HEK293T (cell line): ENCODE results near the gene CST8.

ENCODE experiments used
- CTCF ChIA-PET: fragments of 350-600 bp; formaldehyde crosslinking; extraction: SDS; loops from one replicate; lab custom pipeline; 2021; ENCODE audit warnings: antibody characterized with exemption, inconsistent platforms; lab: Yijun Ruan, JAX
- POLR2A ChIA-PET: fragments of 350-600 bp; formaldehyde crosslinking; extraction: SDS; loops from one replicate; lab custom pipeline; 2020; ENCODE audit warnings: antibody characterized with exemption, inconsistent platforms; lab: Yijun Ruan, JAX
- DNase-seq: peaks from one replicate; pipeline ENCODE4 v3.0.0; 2012; ENCODE audit warnings: mixed read lengths; ENCODE audit errors: extremely low spot score
- ARNT ChIP-seq: fragments of 450-650 bp; IDR thresholded peaks from 2 replicates; pipeline ENCODE4 v1.6.1; 2017; ENCODE audit warnings: mild to moderate bottlenecking
- BHLHE40 ChIP-seq: fragments of 450-650 bp; IDR thresholded peaks from 2 replicates; pipeline ENCODE4 v1.6.1; 2016; ENCODE audit warnings: mild to moderate bottlenecking, moderate library complexity, borderline replicate concordance
- CTBP1 ChIP-seq: fragments of 450-650 bp; IDR thresholded peaks from 2 replicates; pipeline ENCODE4 v1.6.1; 2016; ENCODE audit warnings: borderline replicate concordance
- ELF4 ChIP-seq: fragments of 450-650 bp; IDR thresholded peaks from 2 replicates; pipeline ENCODE4 v1.6.1; 2017; ENCODE audit warnings: antibody characterized with exemption
- FOXA1 ChIP-seq: fragments of 450-650 bp; IDR thresholded peaks from 2 replicates; pipeline ENCODE4 v1.6.1; 2016; ENCODE audit warnings: mild to moderate bottlenecking
- FOXK2 ChIP-seq: fragments of 450-650 bp; IDR thresholded peaks from 2 replicates; pipeline ENCODE4 v1.6.1; 2016; ENCODE audit warnings: mild to moderate bottlenecking
- FOXM1 ChIP-seq: fragments of 450-650 bp; IDR thresholded peaks from 2 replicates; pipeline ENCODE4 v1.6.1; 2017; ENCODE audit warnings: mild to moderate bottlenecking, borderline replicate concordance
- HDGF ChIP-seq: fragments of 450-650 bp; IDR thresholded peaks from 2 replicates; pipeline ENCODE4 v1.6.1; 2017; ENCODE audit warnings: antibody characterized with exemption, borderline replicate concordance
- L3MBTL2 ChIP-seq: fragments of 450-650 bp; conservative IDR thresholded peaks from 2 replicates; pipeline ENCODE4 v1.6.1; 2016; ENCODE audit warnings: mild to moderate bottlenecking
- LEF1 ChIP-seq: fragments of 450-650 bp; IDR thresholded peaks from 2 replicates; pipeline ENCODE4 v1.6.1; 2017; ENCODE audit warnings: mild to moderate bottlenecking, borderline replicate concordance
- NFRKB ChIP-seq: fragments of 450-650 bp; IDR thresholded peaks from 2 replicates; pipeline ENCODE4 v1.6.1; 2016; ENCODE audit warnings: mild to moderate bottlenecking, moderate library complexity
- PKNOX1 ChIP-seq: fragments of 450-650 bp; IDR thresholded peaks from 2 replicates; pipeline ENCODE4 v1.6.1; 2016
- SP1 ChIP-seq: fragments of 450-650 bp; IDR thresholded peaks from 2 replicates; pipeline ENCODE4 v1.6.1; 2017
- SUZ12 ChIP-seq: fragments of 450-650 bp; IDR thresholded peaks from 2 replicates; pipeline ENCODE4 v1.6.1; 2016; ENCODE audit warnings: mild to moderate bottlenecking
- TARDBP ChIP-seq: fragments of 450-650 bp; IDR thresholded peaks from 2 replicates; pipeline ENCODE4 v1.6.1; 2016
- ZNF384 ChIP-seq: fragments of 450-650 bp; IDR thresholded peaks from 2 replicates; pipeline ENCODE4 v1.6.1; 2016

The CST8 gene

GRCh38 chr20:23448167-23448566 is 42.8 kb upstream of the CST8 start:
- DNase-seq, result no peak

GRCh38 chr20:23449421-23449820 is 41.5 kb upstream of the CST8 start:
- CTCF ChIA-PET, result no interaction called here
- DNase-seq, result no peak
- no peak for TF ChIP-seq LEF1
- TF ChIP-seq ARNT, result no peak
- TF ChIP-seq NFRKB, result no peak
- no peak for TF ChIP-seq CTBP1
- no peak for TF ChIP-seq HDGF
- TF ChIP-seq ZNF384, result no peak
- TF ChIP-seq ELF4, result no peak
- no peak for TF ChIP-seq TARDBP
- no peak for TF ChIP-seq L3MBTL2
- TF ChIP-seq SUZ12, result no peak
- TF ChIP-seq PKNOX1, result no peak
- TF ChIP-seq SP1, result no peak
- POLR2A ChIA-PET, result interaction anchor here (0.9 kb wide), 1 partner anchor 91 kb away, joined by 3 read pairs; no protein-coding TSS in a partner anchor

More at GRCh38 chr20:23448167-23448566, 42.8 kb upstream of the CST8 start:
- no peak for TF ChIP-seq HDGF
- TF ChIP-seq SP1, result no peak
- no peak for TF ChIP-seq SUZ12
- TF ChIP-seq LEF1, result no peak
- no peak for TF ChIP-seq PKNOX1
- TF ChIP-seq ZNF384, result no peak
- no peak for TF ChIP-seq FOXM1
- no peak for TF ChIP-seq NFRKB
- TF ChIP-seq FOXA1, result no peak
- no peak for TF ChIP-seq BHLHE40
- no peak for TF ChIP-seq L3MBTL2
- TF ChIP-seq ELF4, result no peak
- TF ChIP-seq TARDBP, result no peak
- POLR2A ChIA-PET, result no interaction called here
- CTCF ChIA-PET, result interaction anchor here (1.4 kb wide), 1 partner anchor 14 kb away, joined by 4 read pairs; no protein-coding TSS in a partner anchor

- ChIA-PET POLR2A (no interaction called here), CTCF (no interaction called here)
- TF ChIP-seq FOXM1 (no peak), PKNOX1 (no peak), SUZ12 (no peak), BHLHE40 (no peak), CTBP1 (no peak), NFRKB (no peak), LEF1 (no peak), FOXK2 (no peak), TARDBP (no peak), ZNF384 (no peak), ELF4 (no peak), FOXA1 (no peak)
- no peak for DNase-seq
Observed at GRCh38 chr20:23450877-23451276, 40.0 kb upstream of the CST8 start.

- POLR2A ChIA-PET, result no interaction called here
- CTCF ChIA-PET, result no interaction called here
- no peak for TF ChIP-seq FOXK2
- no peak for TF ChIP-seq TARDBP
- no peak for TF ChIP-seq ELF4
- no peak for TF ChIP-seq BHLHE40
- no peak for TF ChIP-seq LEF1
- TF ChIP-seq SP1, result no peak
- no peak for TF ChIP-seq NFRKB
- no peak for TF ChIP-seq CTBP1
- TF ChIP-seq FOXM1, result no peak
- no peak for TF ChIP-seq FOXA1
- TF ChIP-seq SUZ12, result no peak
- TF ChIP-seq L3MBTL2, result no peak
- no peak for TF ChIP-seq ARNT
- DNase-seq, result no peak
Observed at GRCh38 chr20:23451956-23452487, 38.9 kb upstream of the CST8 start.

GRCh38 chr20:23452776-23453175 is 38.1 kb upstream of the CST8 start, which contains the start of gene CST11:
Gene CST11 (minus strand): TSS chr20:23452876. CDS start chr20:23452811, 65 bp downstream.
- ChIA-PET POLR2A (no interaction called here), CTCF (no interaction called here)
- DNase-seq, result no peak
- no peak for TF ChIP-seq BHLHE40
- no peak for TF ChIP-seq ELF4
- TF ChIP-seq SUZ12, result no peak
- TF ChIP-seq PKNOX1, result no peak
- no peak for TF ChIP-seq NFRKB
- TF ChIP-seq L3MBTL2, result no peak
- no peak for TF ChIP-seq SP1
- no peak for TF ChIP-seq ZNF384
- no peak for TF ChIP-seq FOXM1
- no peak for TF ChIP-seq LEF1
- TF ChIP-seq ARNT, result no peak
- no peak for TF ChIP-seq HDGF
- TF ChIP-seq FOXA1, result no peak
- no peak for TF ChIP-seq CTBP1
- TF ChIP-seq FOXK2, result no peak
- no peak for TF ChIP-seq TARDBP
